ENCODE results near the gene WIPF1.

Gene WIPF1

GRCh38 chr2:174614261-174614660, 16.7 kb upstream of the WIPF1 start:
- no peak overlapping the region for H3K4me3 ChIP-seq (replicated peaks; ENCODE audit: low read depth, low read length)
- TF ChIP-seq CTCF (IDR thresholded peaks at IDR 0.05; ENCODE audit: low read depth, low read length, missing control alignments): no peak
- DNase-seq (ENCODE audit: extremely low read depth, low read depth): no peak

GRCh38 chr2:174613531-174613930, 15.9 kb upstream of the WIPF1 start:
- no peak for TF ChIP-seq CTCF (IDR thresholded peaks at IDR 0.05; ENCODE audit: low read depth, low read length, missing control alignments)
- no peak overlapping the region for H3K4me3 ChIP-seq (replicated peaks; ENCODE audit: low read depth, low read length)
- DNase-seq (ENCODE audit: extremely low read depth, low read depth): no peak

- DNase-seq (ENCODE audit: extremely low read depth, low read depth): no peak
- no peak overlapping the region for H3K4me3 ChIP-seq (replicated peaks; ENCODE audit: low read depth, low read length)
- TF ChIP-seq CTCF (IDR thresholded peaks at IDR 0.05; ENCODE audit: low read depth, low read length, missing control alignments): no peak
Measured at GRCh38 chr2:174612970-174613369, 15.4 kb upstream of the WIPF1 start.

- TF ChIP-seq CTCF (IDR thresholded peaks at IDR 0.05; ENCODE audit: low read depth, low read length, missing control alignments): no peak
- H3K4me3 ChIP-seq (replicated peaks; ENCODE audit: low read depth, low read length): no peak overlapping the region
- no peak for DNase-seq (ENCODE audit: extremely low read depth, low read depth)
Measured at GRCh38 chr2:174611854-174612253, 14.2 kb upstream of the WIPF1 start.

- no peak overlapping the region for H3K4me3 ChIP-seq (replicated peaks; ENCODE audit: low read depth, low read length)
- no peak for DNase-seq (ENCODE audit: extremely low read depth, low read depth)
Measured at GRCh38 chr2:174611006-174611405, 13.4 kb upstream of the WIPF1 start.

GRCh38 chr2:174610243-174610995, 12.8 kb upstream of the WIPF1 start:
- DNase-seq (ENCODE audit: extremely low read depth, low read depth): no peak
- TF ChIP-seq CTCF (IDR thresholded peaks at IDR 0.05; ENCODE audit: low read depth, low read length, missing control alignments): no peak
- H3K4me3 ChIP-seq (replicated peaks; ENCODE audit: low read depth, low read length): no peak overlapping the region

More at GRCh38 chr2:174611006-174611405, 13.4 kb upstream of the WIPF1 start:
- no peak for TF ChIP-seq CTCF (IDR thresholded peaks at IDR 0.05; ENCODE audit: low read depth, low read length, missing control alignments)

GRCh38 chr2:174609261-174609660, 11.7 kb upstream of the WIPF1 start:
- no peak overlapping the region for H3K4me3 ChIP-seq (replicated peaks; ENCODE audit: low read depth, low read length)
- DNase-seq (ENCODE audit: extremely low read depth, low read depth): no peak
- no peak for TF ChIP-seq CTCF (IDR thresholded peaks at IDR 0.05; ENCODE audit: low read depth, low read length, missing control alignments)
